IPS-20b (cell line): ENCODE results near the gene ANAPC13.

Source experiments
- H3K27ac ChIP-seq: one replicate; pipeline ENCODE4 v1.5.1; 2013; ENCODE audit warnings: low read length
- H3K27me3 ChIP-seq: 2 replicates; pipeline ENCODE4 v1.6.1; 2013; ENCODE audit warnings: mild to moderate bottlenecking, low read length, inconsistent platforms; ENCODE audit not compliant: insufficient read depth
- H3K36me3 ChIP-seq: 2 replicates; pipeline ENCODE4 v1.6.1; 2013; ENCODE audit warnings: low read depth, mild to moderate bottlenecking, inconsistent platforms, low read length, moderate library complexity; ENCODE audit not compliant: insufficient read depth
- H3K4me1 ChIP-seq: 2 replicates; pipeline ENCODE4 v1.6.1; 2013; ENCODE audit warnings: mild to moderate bottlenecking, control low read depth, inconsistent platforms, low read length, moderate library complexity; ENCODE audit not compliant: insufficient read depth
- H3K4me3 ChIP-seq: 2 replicates; pipeline ENCODE4 v1.5.1; 2013; ENCODE audit warnings: mild to moderate bottlenecking, low read length, inconsistent platforms
- H3K9ac ChIP-seq: 2 replicates; pipeline ENCODE4 v1.6.1; 2013; ENCODE audit warnings: low read depth, mild to moderate bottlenecking, inconsistent platforms, low read length, moderate library complexity
- H3K9me3 ChIP-seq: 2 replicates; pipeline ENCODE4 v1.6.1; 2013; ENCODE audit warnings: mild to moderate bottlenecking, low read depth, low read length, inconsistent platforms; ENCODE audit not compliant: insufficient read depth

ANAPC13 gene

DNA sequence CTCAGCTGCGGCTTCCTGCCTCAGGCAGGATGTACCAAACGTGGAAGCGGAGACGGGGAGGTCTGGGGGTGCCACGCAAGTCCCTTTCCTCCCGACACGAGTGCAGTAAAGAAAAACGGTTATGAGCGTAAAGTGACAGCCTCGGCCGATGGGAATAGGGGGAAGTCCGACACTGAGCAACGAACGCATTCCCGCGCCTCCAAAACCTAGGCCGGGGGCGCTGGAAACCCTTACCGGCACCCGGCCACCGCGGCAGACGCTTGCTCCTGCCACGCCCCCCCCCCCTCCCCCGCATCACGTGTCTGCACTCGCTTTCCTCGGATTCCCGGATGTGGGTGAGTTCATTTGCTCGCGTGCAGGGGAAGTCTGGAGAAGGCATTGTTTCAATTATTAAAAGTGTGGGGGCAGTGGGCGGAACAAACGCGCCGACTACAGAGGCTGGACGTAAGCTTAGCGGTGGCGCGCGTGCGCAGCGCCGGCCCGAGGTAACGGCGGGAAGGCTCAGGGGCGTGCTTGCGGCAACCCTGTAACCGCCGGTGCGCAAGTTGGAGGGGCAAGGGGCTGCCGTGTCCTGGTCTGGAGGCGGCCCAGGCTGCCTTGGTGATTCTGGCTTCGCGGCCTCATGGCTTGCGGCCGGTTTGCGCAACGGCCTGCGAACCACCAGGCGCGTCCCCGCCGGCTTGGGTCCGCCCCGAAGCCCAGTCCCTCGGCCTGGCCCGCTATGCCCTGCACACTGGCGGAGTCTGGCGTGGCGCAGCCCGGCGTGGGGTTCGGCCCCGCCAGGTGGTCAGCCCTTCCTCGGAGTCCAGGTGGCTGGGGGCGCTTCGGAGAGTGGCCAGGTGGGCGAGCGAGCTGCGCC is at the start of gene ANAPC13, which contains the start of gene CEP63:
Gene ANAPC13, minus strand, starts transcription at position 268 of the 859 bp plus-strand sequence. CDS start 3,081 bp downstream, outside the sequence.
Gene CEP63, plus strand, starts transcription at position 340 of the 859 bp plus-strand sequence. CDS start 9,264 bp downstream, outside the sequence.
- Histone ChIP-seq H3K27ac (peak within 1 kb of the TSS; percentile 79), H3K9ac (peak within 1 kb of the TSS; percentile 97), H3K27me3 (no peaks in the 10 kb centered on the region), H3K36me3 (peaks cover 25% of the 10 kb centered on the region), H3K4me3 (peak within 1 kb of the TSS; percentile 78), H3K9me3 (no peaks in the 10 kb centered on the region), H3K4me1 (peaks cover 11% of the 10 kb centered on the region; the same call in 1 of the 2 replicates)

DNA sequence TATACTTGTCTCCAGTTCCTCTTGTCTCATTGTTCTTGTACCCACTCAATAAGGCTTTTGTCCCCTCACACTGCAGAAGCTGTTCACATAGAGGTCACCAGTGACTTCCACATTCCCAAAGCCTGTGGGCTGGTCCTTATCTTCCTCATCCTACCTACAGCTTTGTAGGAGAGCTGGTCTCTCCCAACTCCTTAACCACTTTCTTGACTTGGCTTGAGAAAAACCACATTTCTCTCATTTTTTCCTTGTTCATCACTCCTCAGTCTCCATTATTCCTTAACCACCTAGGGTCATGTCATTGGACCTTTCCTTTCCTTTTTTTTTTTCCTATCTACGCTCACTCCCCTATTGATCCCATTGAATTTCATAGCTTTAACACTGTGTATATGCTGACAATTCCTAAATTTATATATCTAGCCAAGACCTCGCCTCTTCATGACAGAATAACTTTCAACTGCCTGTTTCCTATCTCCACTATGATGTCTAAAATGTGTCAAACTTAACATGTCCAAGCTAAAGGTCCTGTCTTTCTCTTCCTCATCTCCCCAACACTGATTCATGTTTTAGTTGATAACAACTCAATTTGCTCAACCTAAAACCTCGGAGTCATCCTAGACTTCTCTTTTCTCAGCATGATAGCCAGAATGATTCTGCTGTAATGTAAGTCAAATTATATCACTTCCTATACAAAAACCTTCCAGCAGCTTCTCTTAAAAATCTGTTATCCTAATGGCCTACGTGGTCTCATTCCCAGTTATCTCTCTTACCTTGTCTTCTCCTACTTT is 49.6 kb upstream of the ANAPC13 start:
- Histone ChIP-seq H3K27me3 (no peaks in the 10 kb centered on the region), H3K27ac (no peak overlapping the region), H3K4me3 (no peak overlapping the region), H3K9ac (no peak overlapping the region), H3K36me3 (peaks cover 8% of the 10 kb centered on the region; the same call in 1 of the 2 replicates), H3K4me1 (no peaks in the 10 kb centered on the region), H3K9me3 (no peaks in the 10 kb centered on the region)

GRCh38 chr3:134533493-134533892 is 47.7 kb upstream of the ANAPC13 start:
- Histone ChIP-seq H3K9ac (no peak overlapping the region), H3K4me3 (no peak overlapping the region), H3K27ac (no peak overlapping the region), H3K27me3 (no peaks in the 10 kb centered on the region), H3K4me1 (no peaks in the 10 kb centered on the region), H3K36me3 (peaks cover 8% of the 10 kb centered on the region; the same call in 1 of the 2 replicates), H3K9me3 (no peaks in the 10 kb centered on the region)

DNA sequence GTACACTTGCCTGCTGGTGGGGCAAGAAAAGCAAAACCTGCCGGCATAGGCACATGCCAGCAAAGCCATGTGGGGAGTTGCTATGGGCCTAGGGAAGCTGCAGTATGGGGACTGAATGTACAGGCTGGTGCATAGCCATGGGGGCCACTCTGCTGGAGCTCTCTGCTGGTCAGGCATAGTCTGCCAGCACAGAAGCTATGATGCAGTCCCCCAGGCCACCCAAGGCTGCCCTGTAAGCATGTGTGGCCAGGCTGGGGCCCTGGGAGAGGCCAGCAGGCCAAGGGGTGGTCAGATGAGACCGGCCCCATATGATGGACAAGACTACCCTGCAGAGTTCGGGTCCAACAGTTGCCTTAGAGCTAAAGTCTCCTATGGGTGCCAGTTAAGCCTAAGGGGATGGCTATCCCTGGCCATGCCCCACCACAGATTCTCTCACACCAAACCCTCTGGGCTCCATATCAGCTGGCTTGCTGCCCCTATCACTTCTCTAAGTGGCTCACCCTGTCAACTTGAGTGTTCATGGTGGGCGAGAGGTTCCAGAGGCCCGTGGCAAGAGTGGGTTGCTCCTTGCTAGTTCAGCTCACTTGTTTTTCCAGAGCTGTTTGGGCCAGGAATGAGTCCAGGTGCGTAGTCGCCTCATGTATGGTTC is 41.9 kb upstream of the ANAPC13 start:
- no peaks in the 10 kb centered on the region for H3K27me3 ChIP-seq
- no peaks in the 10 kb centered on the region; the same call in 1 of the 2 replicates for H3K36me3 ChIP-seq
- no peaks in the 10 kb centered on the region for H3K4me1 ChIP-seq
- no peak overlapping the region for H3K9ac ChIP-seq
- H3K27ac ChIP-seq = no peak overlapping the region
- no peak overlapping the region for H3K4me3 ChIP-seq
- H3K9me3 ChIP-seq = peaks cover 9% of the 10 kb centered on the region

GRCh38 chr3:134527037-134527436 is 41.3 kb upstream of the ANAPC13 start:
- Histone ChIP-seq H3K4me1 (no peaks in the 10 kb centered on the region), H3K36me3 (no peaks in the 10 kb centered on the region; the same call in 1 of the 2 replicates), H3K27ac (no peak overlapping the region), H3K27me3 (no peaks in the 10 kb centered on the region), H3K9ac (no peak overlapping the region), H3K4me3 (no peak overlapping the region), H3K9me3 (peaks cover 11% of the 10 kb centered on the region)

DNA sequence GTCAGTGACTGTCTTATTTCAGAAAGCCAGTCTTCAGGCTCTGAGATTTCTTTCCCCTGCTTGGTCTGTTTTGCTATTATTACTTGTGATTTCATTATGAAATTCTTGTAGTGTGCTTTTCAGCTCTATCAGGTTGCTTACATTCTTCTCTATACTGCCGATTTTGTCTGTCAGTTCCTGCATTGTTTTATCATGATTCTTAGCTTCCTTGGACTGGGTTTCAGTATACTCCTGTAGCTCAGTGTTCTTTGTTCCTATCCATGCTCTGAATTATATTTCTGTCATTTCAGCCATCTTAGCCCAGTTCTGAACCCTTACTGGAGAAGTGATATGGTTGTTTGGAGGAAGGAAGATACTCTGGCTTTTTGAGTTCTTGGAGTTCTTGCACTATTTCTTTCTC is 40.5 kb upstream of the ANAPC13 start:
- no peaks in the 10 kb centered on the region for H3K27me3 ChIP-seq
- no peak overlapping the region for H3K4me3 ChIP-seq
- H3K4me1 ChIP-seq = no peaks in the 10 kb centered on the region
- no peaks in the 10 kb centered on the region; the same call in 1 of the 2 replicates for H3K36me3 ChIP-seq
- H3K9ac ChIP-seq = no peak overlapping the region
- no peak overlapping the region for H3K27ac ChIP-seq
- H3K9me3 ChIP-seq = peaks cover 11% of the 10 kb centered on the region

GRCh38 chr3:134525293-134525692 is 39.5 kb upstream of the ANAPC13 start:
- H3K27me3 ChIP-seq = no peaks in the 10 kb centered on the region
- no peak overlapping the region for H3K9ac ChIP-seq
- H3K4me1 ChIP-seq = no peaks in the 10 kb centered on the region
- no peak overlapping the region for H3K4me3 ChIP-seq
- H3K27ac ChIP-seq = no peak overlapping the region
- H3K9me3 ChIP-seq = peaks cover 11% of the 10 kb centered on the region
- H3K36me3 ChIP-seq = no peaks in the 10 kb centered on the region; the same call in 1 of the 2 replicates

GRCh38 chr3:134522541-134522940 is 36.8 kb upstream of the ANAPC13 start:
- H3K27me3 ChIP-seq = no peaks in the 10 kb centered on the region
- H3K9me3 ChIP-seq = peaks cover 11% of the 10 kb centered on the region
- H3K27ac ChIP-seq = no peak overlapping the region
- H3K4me1 ChIP-seq = no peaks in the 10 kb centered on the region
- no peak overlapping the region for H3K4me3 ChIP-seq
- H3K9ac ChIP-seq = no peak overlapping the region
- H3K36me3 ChIP-seq = no peaks in the 10 kb centered on the region; the same call in 1 of the 2 replicates

DNA sequence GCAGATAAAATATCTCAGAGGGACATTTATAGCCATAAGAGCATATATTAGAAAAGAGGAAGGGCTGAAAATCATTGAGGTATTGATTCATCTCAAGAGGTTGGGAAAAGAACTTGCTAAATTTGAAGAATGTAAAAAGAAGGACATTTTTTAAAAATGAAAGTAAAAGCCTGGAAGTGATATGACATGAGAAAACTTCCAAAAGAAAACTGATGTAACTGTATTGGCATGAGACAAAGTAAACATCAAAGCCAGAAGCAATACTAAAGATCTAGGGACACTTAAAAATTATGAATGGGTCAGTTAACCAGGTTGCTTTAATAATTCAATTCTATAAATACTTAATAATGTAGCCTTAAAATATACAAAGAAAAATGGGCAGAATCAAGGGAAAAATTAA is 32.0 kb upstream of the ANAPC13 start:
- Histone ChIP-seq H3K4me3 (no peak overlapping the region), H3K4me1 (no peaks in the 10 kb centered on the region), H3K9me3 (peaks cover 4% of the 10 kb centered on the region), H3K27me3 (no peaks in the 10 kb centered on the region), H3K36me3 (no peaks in the 10 kb centered on the region; the same call in 1 of the 2 replicates), H3K9ac (no peak overlapping the region), H3K27ac (no peak overlapping the region)

DNA sequence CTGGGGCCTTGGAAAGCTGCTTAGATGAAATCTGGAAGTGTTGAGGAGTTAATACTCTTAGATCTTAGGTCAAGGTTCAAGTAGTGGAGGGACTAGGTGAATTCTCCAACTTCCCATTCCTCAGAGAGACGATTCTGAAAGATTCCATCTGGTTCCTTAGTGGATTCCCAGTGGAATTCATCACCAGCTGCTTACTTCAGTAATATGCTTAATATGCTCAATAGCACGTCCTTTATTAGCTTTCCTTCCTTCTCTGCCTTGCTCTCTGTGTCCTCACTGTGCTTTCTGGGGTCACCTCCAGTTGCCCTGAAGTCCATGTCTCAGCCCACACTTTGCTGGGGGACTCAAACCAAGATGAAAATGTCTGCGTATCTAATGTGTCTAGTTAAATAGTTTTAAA is 31.1 kb upstream of the ANAPC13 start:
- no peaks in the 10 kb centered on the region for H3K4me1 ChIP-seq
- no peak overlapping the region for H3K27ac ChIP-seq
- no peaks in the 10 kb centered on the region; the same call in 1 of the 2 replicates for H3K9me3 ChIP-seq
- no peaks in the 10 kb centered on the region for H3K27me3 ChIP-seq
- H3K36me3 ChIP-seq = no peaks in the 10 kb centered on the region
- H3K4me3 ChIP-seq = no peak overlapping the region
- no peak overlapping the region for H3K9ac ChIP-seq

DNA sequence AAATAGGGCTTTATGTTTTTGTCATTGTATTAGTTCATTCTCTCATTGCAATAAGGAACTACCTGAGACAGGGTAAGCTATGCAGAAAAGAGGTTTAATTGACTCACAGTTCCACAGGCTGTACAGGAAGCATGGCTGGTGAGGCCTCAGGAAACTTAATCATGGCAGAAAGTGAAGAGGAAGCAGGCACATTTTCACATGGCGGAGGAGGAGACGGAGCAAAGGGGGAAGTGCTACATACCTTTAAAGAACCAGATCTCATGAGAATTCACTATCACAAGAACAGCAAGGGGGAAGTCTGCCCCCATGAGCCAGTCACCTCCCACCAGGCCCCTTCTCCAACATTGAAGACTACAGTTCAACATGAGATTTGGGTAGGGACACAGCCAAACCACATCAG is 25.7 kb upstream of the ANAPC13 start:
- Histone ChIP-seq H3K4me1 (no peaks in the 10 kb centered on the region), H3K36me3 (peaks cover 6% of the 10 kb centered on the region; the same call in 1 of the 2 replicates), H3K4me3 (no peak overlapping the region), H3K9ac (no peak overlapping the region), H3K27me3 (no peaks in the 10 kb centered on the region), H3K9me3 (no peaks in the 10 kb centered on the region), H3K27ac (no peak overlapping the region)
